Omental fat pad (tissue), 4 donors: ENCODE measurements around the gene MRPS10. TPM values are rescaled to one million over a fixed set of nuclear protein-coding genes. Genes with fewer than 3 reads are reported as not detected.

ENCODE experiments used
- ATAC-seq: fragments of 150-250 bp; one replicate; pipeline ENCODE4 v1.9.1; 2016; ENCODE audit warnings: mild to moderate bottlenecking, moderate library complexity; ENCODE audit not compliant: low FRiP score
- DNase-seq: peaks from one replicate; pipeline ENCODE4 v3.0.0-alpha.2; 2019; ENCODE audit warnings: low spot score
- CTCF ChIP-seq, 3 donors: fragments of 450-650 bp; IDR thresholded peaks; one replicate each; pipeline ENCODE4 v1.5.1; 2016 to 2017; ENCODE audit warnings: antibody characterized with exemption in 3 of 3, mild to moderate bottlenecking in 3 of 3, moderate library complexity in 2 of 3
- total RNA-seq, 4 donors: library from RNA; depleted of rRNA; stranded (reverse); fragments of >200 nt; gene quantifications; one replicate each; pipeline ENCODE4 v1.1.0, GENCODE V29; 2016

Gene MRPS10
- total RNA-seq, 4 donors from 2014 or later, result 21.4 to 38.0 (median 27.2) TPM

- TF ChIP-seq CTCF (IDR thresholded peaks at IDR 0.05), result no peak
- ATAC-seq, result no peak
- no peak for DNase-seq
These were observed 59.0 kb downstream of the MRPS10 start for GRCh38 chr6:42158631-42159030.

- TF ChIP-seq CTCF (IDR thresholded peaks at IDR 0.05), result no peak
These were observed 59.6 kb downstream of the MRPS10 start for GRCh38 chr6:42158011-42158410.

More at GRCh38 chr6:42158011-42158410, 59.6 kb downstream of the MRPS10 start:
- ATAC-seq, result peak; percentile 79
- DNase-seq, result no peak

Other genes with a start within 250 kb of the MRPS10 start
- 10 to 100 TPM; 24.3 to 41.4 (median 26.1) TPM for gene TAF8, start 167.3 kb downstream of the MRPS10 start, total RNA-seq
- gene C6orf132, start 75.2 kb downstream of the MRPS10 start, total RNA-seq, result 10 to 100 TPM in 1 of 4 donors, 1 to 10 TPM in 3; 3.0 to 19.0 (median 3.6) TPM
- gene GUCA1A, start 44.5 kb downstream of the MRPS10 start, total RNA-seq, result not detected
- gene GUCA1B, start 22.9 kb downstream of the MRPS10 start, total RNA-seq, result under 1 TPM in 2 of 4 donors, not detected in 2; 0.63 to 0.95 TPM
- gene TRERF1, start 234.1 kb upstream of the MRPS10 start, total RNA-seq, result 10 to 100 TPM in 1 of 4 donors, 1 to 10 TPM in 3; 2.0 to 10.2 (median 2.6) TPM